Measurements from ENCODE around the gene NT5DC3.
"Not testable (repeated sequence)": the region's sequence is repeated elsewhere in the genome, so short reads cannot be mapped to it uniquely, and the experiment has no call there.

The NT5DC3 gene

GRCh38 chr12:103810111-103810510 is 30.9 kb downstream of the NT5DC3 start:
- DNase-seq (ENCODE audit: low read depth in 1 of 2, low spot score in 1 of 2), result no peak

GRCh38 chr12:103809639-103810038 is 31.4 kb downstream of the NT5DC3 start:
- not testable (repeated sequence) for DNase-seq (ENCODE audit: low read depth in 1 of 2, low spot score in 1 of 2)

- no peak for DNase-seq (ENCODE audit: low read depth in 1 of 2, low spot score in 1 of 2)
These were observed 31.9 kb downstream of the NT5DC3 start for GRCh38 chr12:103809154-103809553.

GRCh38 chr12:103808239-103808880 is 32.7 kb downstream of the NT5DC3 start:
- no peak for DNase-seq (ENCODE audit: low read depth in 1 of 2, low spot score in 1 of 2)

GRCh38 chr12:103807561-103808238 is 33.3 kb downstream of the NT5DC3 start:
- DNase-seq (ENCODE audit: low read depth in 1 of 2, low spot score in 1 of 2), result no peak

- no peak for DNase-seq (ENCODE audit: low read depth in 1 of 2, low spot score in 1 of 2)
These were observed 34.2 kb downstream of the NT5DC3 start for GRCh38 chr12:103806803-103807202.

- DNase-seq (ENCODE audit: low read depth in 1 of 2, low spot score in 1 of 2), result no peak
These were observed 35.2 kb downstream of the NT5DC3 start for GRCh38 chr12:103805655-103806360.

GRCh38 chr12:103803847-103804246 is 37.2 kb downstream of the NT5DC3 start:
- no peak for DNase-seq (ENCODE audit: low read depth in 1 of 2, low spot score in 1 of 2)

GRCh38 chr12:103802586-103802886 is 38.5 kb downstream of the NT5DC3 start:
- DNase-seq (ENCODE audit: low read depth in 1 of 2, low spot score in 1 of 2), result no peak

- DNase-seq (ENCODE audit: low read depth in 1 of 2, low spot score in 1 of 2), result no peak
These were observed 39.1 kb downstream of the NT5DC3 start for GRCh38 chr12:103801709-103802585.

- DNase-seq (ENCODE audit: low read depth in 1 of 2, low spot score in 1 of 2), result no peak
These were observed 40.9 kb downstream of the NT5DC3 start for GRCh38 chr12:103799857-103800771.

GRCh38 chr12:103799504-103799856 is 41.6 kb downstream of the NT5DC3 start:
- DNase-seq (ENCODE audit: low read depth in 1 of 2, low spot score in 1 of 2), result no peak

- no peak for DNase-seq (ENCODE audit: low read depth in 1 of 2, low spot score in 1 of 2)
These were observed 42.4 kb downstream of the NT5DC3 start for GRCh38 chr12:103798586-103798985.

GRCh38 chr12:103794309-103795213 is 46.5 kb downstream of the NT5DC3 start:
- no peak for DNase-seq (ENCODE audit: low read depth in 1 of 2, low spot score in 1 of 2)

- DNase-seq (ENCODE audit: low read depth in 1 of 2, low spot score in 1 of 2), result no peak
These were observed 47.5 kb downstream of the NT5DC3 start for GRCh38 chr12:103793512-103794045.

- DNase-seq (ENCODE audit: low read depth in 1 of 2, low spot score in 1 of 2), result no peak
These were observed 48.0 kb downstream of the NT5DC3 start for GRCh38 chr12:103793046-103793445.

- no peak for DNase-seq (ENCODE audit: low read depth in 1 of 2, low spot score in 1 of 2)
These were observed 49.6 kb downstream of the NT5DC3 start for GRCh38 chr12:103791350-103791920.

- DNase-seq (ENCODE audit: low read depth in 1 of 2, low spot score in 1 of 2), result no peak
These were observed 54.8 kb downstream of the NT5DC3 start for GRCh38 chr12:103786201-103786600.
